Loucy (cell line): ENCODE results near the gene MRPS10.

Experiments used
- H2AFZ ChIP-seq: fragments of 200-600 bp; sonication (generic); 2 replicates; pipeline ENCODE4 v1.6.0; 2016; ENCODE audit warnings: antibody characterized with exemption, mild to moderate bottlenecking, low read length, moderate library complexity
- H3F3A ChIP-seq: fragments of 200-600 bp; 2 replicates; pipeline ENCODE4 v1.6.0; 2016; ENCODE audit warnings: antibody characterized with exemption, low read depth, mild to moderate bottlenecking
- H3K27me3 ChIP-seq: fragments of 200-600 bp; sonication (generic); 2 replicates; pipeline ENCODE4 v1.6.1; 2014; ENCODE audit warnings: low read length, mild to moderate bottlenecking; ENCODE audit not compliant: insufficient read depth, poor library complexity, severe bottlenecking
- H3K36me3 ChIP-seq: fragments of 200-600 bp; sonication (generic); 2 replicates; pipeline ENCODE4 v1.6.1; 2016; ENCODE audit warnings: low read length; ENCODE audit not compliant: insufficient read depth
- H3K4me1 ChIP-seq: fragments of 200-600 bp; sonication (generic); 2 replicates; pipeline ENCODE4 v1.5.1; 2014; ENCODE audit warnings: low read length, mild to moderate bottlenecking; ENCODE audit not compliant: insufficient read depth, poor library complexity, severe bottlenecking
- H3K4me2 ChIP-seq: fragments of 200-600 bp; sonication (generic); 2 replicates; pipeline ENCODE4 v1.6.0; 2014; ENCODE audit warnings: antibody characterized with exemption, low read length, low read depth, mild to moderate bottlenecking; ENCODE audit not compliant: poor library complexity, severe bottlenecking
- H3K4me3 ChIP-seq: fragments of 200-600 bp; sonication (generic); 2 replicates; pipeline ENCODE4 v1.5.1; 2014; ENCODE audit warnings: low read length, mild to moderate bottlenecking, mixed read lengths; ENCODE audit not compliant: poor library complexity, severe bottlenecking
- H3K79me2 ChIP-seq: fragments of 200-600 bp; sonication (generic); 2 replicates; pipeline ENCODE4 v1.6.1; 2014; ENCODE audit warnings: low read length; ENCODE audit not compliant: insufficient read depth
- H3K9ac ChIP-seq: fragments of 200-600 bp; sonication (generic); 2 replicates; pipeline ENCODE4 v1.6.0; 2014; ENCODE audit warnings: mild to moderate bottlenecking, low read depth, low read length, moderate library complexity; ENCODE audit not compliant: poor library complexity, severe bottlenecking
- H3K9me2 ChIP-seq: fragments of 200-600 bp; sonication (generic); replicated peaks from 2 replicates; pipeline ENCODE4 v1.6.1; 2016; ENCODE audit warnings: low read depth, low read length, mixed read lengths
- H3K9me3 ChIP-seq: fragments of 200-600 bp; sonication (generic); 2 replicates; pipeline ENCODE4 v1.6.1; 2014; ENCODE audit warnings: mild to moderate bottlenecking, antibody characterized with exemption, low read length, low read depth; ENCODE audit not compliant: insufficient read depth
- H4K20me1 ChIP-seq: fragments of 200-600 bp; sonication (generic); 2 replicates; pipeline ENCODE4 v1.6.0; 2014; ENCODE audit warnings: antibody characterized with exemption, low read length, mild to moderate bottlenecking; ENCODE audit not compliant: insufficient read depth, poor library complexity, severe bottlenecking
- CTCF ChIP-seq: fragments of 200-600 bp; sonication (generic); conservative IDR thresholded peaks from 2 replicates; pipeline ENCODE4 v1.5.1; 2014; ENCODE audit warnings: mild to moderate bottlenecking, antibody characterized with exemption, low read length
- EZH2phosphoT487 ChIP-seq: fragments of 200-600 bp; IDR thresholded peaks from 2 replicates; pipeline ENCODE4 v1.6.1; 2018; ENCODE audit warnings: antibody characterized with exemption, mild to moderate bottlenecking, moderate library complexity, borderline replicate concordance

MRPS10 gene

DNA sequence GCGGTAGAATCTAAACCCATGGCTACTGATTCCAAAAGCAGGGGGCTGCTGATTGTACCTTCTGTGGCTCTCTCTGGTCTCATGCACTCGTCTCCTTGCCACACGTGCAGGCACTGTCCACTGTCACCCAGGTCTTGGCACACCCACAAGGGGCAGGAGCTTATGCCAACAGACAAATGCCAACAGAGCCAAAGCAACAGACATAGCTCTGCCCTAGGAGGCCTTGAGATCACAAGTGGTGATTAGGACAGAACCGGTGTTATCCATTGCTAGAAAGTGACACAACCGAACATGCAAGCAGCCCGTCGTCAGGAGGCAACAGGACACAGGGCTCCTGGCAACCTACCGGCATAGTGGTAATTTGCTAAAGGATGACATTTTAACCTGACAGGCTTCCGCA is 36.8 kb upstream of the MRPS10 start:
- no peaks in the 10 kb centered on the region for H3K9me2 ChIP-seq
- H2AFZ ChIP-seq: no peak overlapping the region
- no peaks in the 10 kb centered on the region for H4K20me1 ChIP-seq
- peaks cover 9% of the 10 kb centered on the region for H3K4me1 ChIP-seq
- no peaks in the 10 kb centered on the region for H3F3A ChIP-seq
- no peaks in the 10 kb centered on the region for H3K9me3 ChIP-seq
- TF ChIP-seq EZH2phosphoT487 (no peak), CTCF (no peak)
- peaks cover 49% of the 10 kb centered on the region; the same call in 1 of the 2 replicates for H3K36me3 ChIP-seq
- no peak overlapping the region for H3K4me3 ChIP-seq
- H3K79me2 ChIP-seq: no peaks in the 10 kb centered on the region
- H3K4me2 ChIP-seq: no peak overlapping the region
- H3K9ac ChIP-seq: no peak overlapping the region
- no peaks in the 10 kb centered on the region for H3K27me3 ChIP-seq

- Histone ChIP-seq H3F3A (no peaks in the 10 kb centered on the region), H3K9me3 (no peaks in the 10 kb centered on the region), H2AFZ (no peak overlapping the region), H3K4me1 (peaks cover 9% of the 10 kb centered on the region), H4K20me1 (no peaks in the 10 kb centered on the region), H3K9ac (no peak overlapping the region), H3K4me2 (no peak overlapping the region), H3K79me2 (no peaks in the 10 kb centered on the region), H3K4me3 (no peak overlapping the region), H3K9me2 (no peaks in the 10 kb centered on the region), H3K36me3 (peaks cover 50% of the 10 kb centered on the region; the same call in 1 of the 2 replicates), H3K27me3 (no peaks in the 10 kb centered on the region)
- TF ChIP-seq CTCF (no peak), EZH2phosphoT487 (no peak)
Observed at GRCh38 chr6:42251911-42252637, 34.4 kb upstream of the MRPS10 start.

- no peak overlapping the region for H3K4me3 ChIP-seq
- no peaks in the 10 kb centered on the region for H3K9me2 ChIP-seq
- no peaks in the 10 kb centered on the region for H3K27me3 ChIP-seq
- no peaks in the 10 kb centered on the region for H3K9me3 ChIP-seq
- TF ChIP-seq EZH2phosphoT487 (no peak), CTCF (no peak)
- no peak overlapping the region for H3K9ac ChIP-seq
- peaks cover 44% of the 10 kb centered on the region; the same call in 1 of the 2 replicates for H3K36me3 ChIP-seq
- H3K79me2 ChIP-seq: no peaks in the 10 kb centered on the region
- H2AFZ ChIP-seq: no peak overlapping the region
- no peaks in the 10 kb centered on the region for H3F3A ChIP-seq
- H3K4me1 ChIP-seq: peaks cover 9% of the 10 kb centered on the region
- no peaks in the 10 kb centered on the region for H4K20me1 ChIP-seq
- H3K4me2 ChIP-seq: no peak overlapping the region
Observed at GRCh38 chr6:42251500-42251899, 33.8 kb upstream of the MRPS10 start.
